Epithelial cell of alveolus of lung (primary cell): ENCODE measurements around the gene TMPRSS12. TPM values are rescaled to one million over a fixed set of nuclear protein-coding genes. Genes with fewer than 3 reads are reported as not detected.

Experiments
- total RNA-seq: library from RNA; depleted of rRNA; stranded (reverse); fragments of >200 nt; gene quantifications from 2 replicates; pipeline ENCODE4 v1.2.1, GENCODE V29; 2015

Gene TMPRSS12
- not detected in 2 replicates for total RNA-seq

DNA sequence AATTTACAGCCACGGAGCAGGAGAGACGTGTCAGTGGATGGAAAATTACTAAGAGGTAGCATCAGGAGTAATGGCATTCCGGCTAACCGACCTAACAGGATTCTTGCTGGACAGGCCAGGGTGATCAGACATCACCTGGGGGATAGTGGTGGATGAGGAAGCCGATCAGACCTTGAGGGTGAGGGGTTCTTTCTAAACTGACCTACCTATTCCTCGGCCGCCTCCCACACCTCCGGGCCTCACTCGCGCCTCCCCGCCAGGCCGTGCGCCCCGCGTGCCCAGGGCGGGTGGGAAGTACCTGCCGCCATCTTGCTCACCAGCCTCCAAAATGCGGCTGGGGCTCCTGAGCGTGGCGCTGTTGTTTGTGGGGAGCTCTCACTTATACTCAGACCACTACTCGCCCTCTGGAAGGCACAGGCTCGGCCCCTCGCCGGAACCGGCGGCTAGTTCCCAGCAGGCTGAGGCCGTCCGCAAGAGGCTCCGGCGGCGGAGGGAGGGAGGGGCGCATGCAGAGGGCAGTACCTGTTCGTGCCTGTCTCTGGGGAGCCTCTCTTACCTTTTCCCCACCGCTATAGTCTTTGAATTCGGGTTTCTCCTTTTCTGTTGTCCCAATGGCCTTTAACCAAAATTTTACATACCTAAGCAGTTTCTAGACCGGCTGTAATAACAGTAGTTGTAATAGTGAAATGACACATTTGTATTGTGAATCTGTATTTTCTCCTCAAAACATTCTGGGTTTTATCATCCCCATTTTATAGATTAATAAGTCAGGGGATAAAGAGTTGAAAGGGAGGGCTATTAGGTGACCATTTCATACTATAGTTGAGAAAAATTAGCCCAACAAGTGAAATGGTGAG is at the start of gene TMPRSS12:
Gene TMPRSS12, plus strand, starts transcription at position 290 of the 857 bp plus-strand sequence. Its CDS starts 39 bp downstream, at position 329.

Other genes starting within 250 kb of the TMPRSS12 start
- 15.3 and 21.6 TPM in 2 replicates for gene ATF1, start 78.8 kb upstream of the TMPRSS12 start, total RNA-seq
- gene HIGD1C, start 109.6 kb downstream of the TMPRSS12 start, total RNA-seq = not detected in 2 replicates
- 20.4 and 29.5 TPM in 2 replicates for gene SLC11A2, start 183.5 kb downstream of the TMPRSS12 start, total RNA-seq
- gene LETMD1, start 205.4 kb downstream of the TMPRSS12 start, total RNA-seq = 26.5 and 125 TPM in 2 replicates
- 17.9 and 19.1 TPM in 2 replicates for gene CSRNP2, start 240.7 kb downstream of the TMPRSS12 start, total RNA-seq